Astrocyte (in vitro differentiated cells and primary cell): ENCODE results near the gene HNMT.

ENCODE experiments used
- CTCF ChIP-seq: IDR thresholded peaks from 2 replicates; pipeline ENCODE4 v1.5.1; 2011; ENCODE audit warnings: low read depth, mild to moderate bottlenecking, inconsistent platforms, low read length, moderate library complexity; ENCODE audit not compliant: insufficient read depth
- EZH2 ChIP-seq: IDR thresholded peaks from 2 replicates; pipeline ENCODE4 v1.6.1; 2012; ENCODE audit warnings: mild to moderate bottlenecking, low read length, inconsistent platforms; ENCODE audit not compliant: insufficient read depth

GRCh38 chr2:138030459-138030858 lies 66.2 kb downstream of the HNMT start:
- TF ChIP-seq CTCF (no peak), EZH2 (no peak)
